A549 (cell line): ENCODE measurements around the gene MROH9. TPM values are rescaled to one million over a fixed set of nuclear protein-coding genes. Genes with fewer than 3 reads are reported as not detected.

Experiments used
- ATAC-seq, 2 experiments: fragments of 200-7000 bp in 1 of 2; fragments of >200 bp in 1 of 2; cut with Nextera tagmentation in 1 of 2; cut with Tn5 transposase in 1 of 2; 3 replicates each; pipeline versions ENCODE4 v1.8.0 to v1.9.1; 2018 to 2020; ENCODE audit warnings: mild to moderate bottlenecking in 1 of 2, moderate library complexity in 1 of 2
- CTCF ChIA-PET: fragments of 300-600 bp; sonication (Branson Sonifier 250); formaldehyde crosslinking; extraction: SDS; loops from one replicate; lab custom pipeline; 2021; ENCODE audit warnings: antibody characterized with exemption, inconsistent platforms; lab: Yijun Ruan, JAX
- POLR2A ChIA-PET: fragments of 350-600 bp; formaldehyde crosslinking; extraction: SDS; loops from one replicate; lab custom pipeline; 2021; ENCODE audit warnings: antibody characterized with exemption, inconsistent platforms; lab: Yijun Ruan, JAX
- DNase-seq, 2 experiments: peaks; one replicate each; pipeline versions ENCODE4 v3.0.0 to v3.0.0-alpha.2; 2011 to 2016; ENCODE audit warnings: low read depth in 1 of 2, low spot score in 1 of 2
- FAIRE-seq: peaks from 2 replicates; lab custom pipeline; 2011; peaks lifted over from hg19 to GRCh38; lab: Jason Lieb, UNC
- H3K27ac ChIP-seq, 2 experiments: fragments of >200 bp; sonication (Bioruptor Twin); formaldehyde crosslinking; 3 replicates each; pipeline ENCODE4 v1.5.1; 2016 to 2017
- H3K4me1 ChIP-seq: fragments of >200 bp; sonication (Bioruptor Twin); formaldehyde crosslinking; 3 replicates; pipeline ENCODE4 v1.6.1; 2016
- H3K4me2 ChIP-seq: fragments of >200 bp; sonication (Bioruptor Twin); formaldehyde crosslinking; 3 replicates; pipeline ENCODE4 v1.6.1; 2016
- H3K4me3 ChIP-seq: fragments of >200 bp; sonication (Bioruptor Twin); formaldehyde crosslinking; 3 replicates; pipeline ENCODE4 v1.5.1; 2016
- H3K9me3 ChIP-seq: fragments of >200 bp; sonication (Bioruptor Twin); formaldehyde crosslinking; 3 replicates; pipeline ENCODE4 v1.6.1; 2016
- CBX2 ChIP-seq: fragments of 200-600 bp; sonication (generic); IDR thresholded peaks from 2 replicates; pipeline ENCODE4 v1.6.1; 2016; ENCODE audit warnings: low read depth, mild to moderate bottlenecking, borderline replicate concordance
- CEBPB ChIP-seq, 2 experiments: fragments of >200 bp in 1 of 2; sonication (Bioruptor Twin) in 1 of 2; formaldehyde crosslinking in 1 of 2; IDR thresholded peaks; 2 replicates each; pipeline ENCODE4 v1.6.1; 2012 to 2016
- CHD2 ChIP-seq: fragments of 150-350 bp; IDR thresholded peaks from 2 replicates; pipeline ENCODE4 v1.6.1; 2014; ENCODE audit warnings: low read length; ENCODE audit not compliant: partially characterized antibody
- EP300 ChIP-seq, 2 experiments: fragments of >200 bp; sonication (Bioruptor Twin); formaldehyde crosslinking; IDR thresholded peaks; 2 replicates in 1 of 2; 3 replicates in 1 of 2; pipeline ENCODE4 v1.6.1; 2016 to 2017
- ESRRA ChIP-seq: fragments of 150-350 bp; IDR thresholded peaks from 2 replicates; pipeline ENCODE4 v1.6.1; 2014; ENCODE audit warnings: mild to moderate bottlenecking, low read length, borderline replicate concordance
- FOSB ChIP-seq: fragments of 250-450 bp; sonication (Bioruptor Pico); IDR thresholded peaks from 2 replicates; pipeline ENCODE4 v1.5.0; 2020; ENCODE audit warnings: mild to moderate bottlenecking, moderate library complexity
- FOSL2 ChIP-seq, 2 experiments: fragments of 450-650 bp in 1 of 2; fragments of >200 bp in 1 of 2; sonication (Bioruptor Twin) in 1 of 2; formaldehyde crosslinking; IDR thresholded peaks; 2 replicates each; pipeline versions ENCODE4 v1.5.0 to v1.6.1; 2016 to 2020; ENCODE audit warnings: mild to moderate bottlenecking in 1 of 2, moderate library complexity in 1 of 2
- GATA3 ChIP-seq: IDR thresholded peaks from 2 replicates; pipeline ENCODE4 v1.6.1; 2012; ENCODE audit warnings: borderline replicate concordance
- HEYL ChIP-seq: fragments of 250-450 bp; sonication (Bioruptor Pico); IDR thresholded peaks from 2 replicates; pipeline ENCODE4 v1.8.0; 2021; ENCODE audit warnings: mild to moderate bottlenecking, moderate library complexity
- HOXB13 ChIP-seq: fragments of 250-450 bp; sonication (Bioruptor Pico); IDR thresholded peaks from 2 replicates; pipeline ENCODE4 v1.5.0; 2020; ENCODE audit warnings: low read depth, mild to moderate bottlenecking, moderate library complexity
- HOXB5 ChIP-seq: fragments of 250-450 bp; sonication (Bioruptor Pico); IDR thresholded peaks from 2 replicates; pipeline ENCODE4 v1.5.0; 2020; ENCODE audit warnings: mild to moderate bottlenecking, moderate library complexity
- JUN ChIP-seq, 2 experiments: fragments of >200 bp; sonication (Bioruptor Twin); formaldehyde crosslinking; IDR thresholded peaks; 2 replicates in 1 of 2; 3 replicates in 1 of 2; pipeline ENCODE4 v1.6.1; 2016 to 2017
- KDM1A ChIP-seq: fragments of 200-600 bp; sonication (generic); IDR thresholded peaks from 2 replicates; pipeline ENCODE4 v1.6.1; 2016; ENCODE audit warnings: low read depth, mild to moderate bottlenecking
- KDM5A ChIP-seq: fragments of 200-600 bp; sonication (generic); IDR thresholded peaks from 2 replicates; pipeline ENCODE4 v1.6.1; 2016; ENCODE audit warnings: antibody characterized with exemption, mild to moderate bottlenecking
- MAFK ChIP-seq: fragments of 450-650 bp; IDR thresholded peaks from 2 replicates; pipeline ENCODE4 v1.6.1; 2014; ENCODE audit not compliant: partially characterized antibody
- MYC ChIP-seq: IDR thresholded peaks from 2 replicates; pipeline ENCODE4 v1.6.1; 2012; ENCODE audit warnings: mild to moderate bottlenecking, inconsistent platforms, low read length, improper control_type of control experiment, borderline replicate concordance
- NFE2L2 ChIP-seq: fragments of 150-350 bp; conservative IDR thresholded peaks from 2 replicates; pipeline ENCODE4 v1.6.1; 2014; ENCODE audit warnings: low read length
- NPAS2 ChIP-seq: fragments of 250-450 bp; sonication (Bioruptor Pico); IDR thresholded peaks from 2 replicates; pipeline ENCODE4 v1.8.0; 2022; ENCODE audit warnings: mild to moderate bottlenecking, moderate library complexity, borderline replicate concordance
- NR3C1 ChIP-seq: fragments of >200 bp; sonication (Bioruptor Twin); formaldehyde crosslinking; IDR thresholded peaks from 3 replicates; pipeline ENCODE4 v1.6.1; 2017
- PHF8 ChIP-seq: fragments of 200-600 bp; sonication (generic); IDR thresholded peaks from 2 replicates; pipeline ENCODE4 v1.6.1; 2016; ENCODE audit warnings: low read depth, mild to moderate bottlenecking, antibody characterized with exemption, moderate library complexity, borderline replicate concordance
- POLR2A ChIP-seq: IDR thresholded peaks from 2 replicates; pipeline ENCODE4 v1.6.1; 2012; ENCODE audit warnings: mild to moderate bottlenecking, low read length
- SMC3 ChIP-seq: fragments of >200 bp; sonication (Bioruptor Twin); formaldehyde crosslinking; IDR thresholded peaks from 3 replicates; pipeline ENCODE4 v1.6.1; 2018; ENCODE audit warnings: inconsistent platforms
- TFCP2L1 ChIP-seq: fragments of 250-450 bp; sonication (Bioruptor Pico); IDR thresholded peaks from 2 replicates; pipeline ENCODE4 v1.5.0; 2021; ENCODE audit warnings: mild to moderate bottlenecking
- ZC3H11A ChIP-seq: fragments of 450-650 bp; IDR thresholded peaks from 2 replicates; pipeline ENCODE4 v1.6.1; 2014; ENCODE audit warnings: antibody characterized with exemption, mild to moderate bottlenecking
- ZNF302 ChIP-seq: fragments of 250-450 bp; sonication (Bioruptor Pico); IDR thresholded peaks from 2 replicates; pipeline ENCODE4 v1.9.0; 2021; ENCODE audit warnings: inconsistent platforms, mild to moderate bottlenecking, moderate library complexity
- WGBS: methylation state at CpG from one replicate; pipeline ENCODE4 v1.1.6; 2017; ENCODE audit errors: missing lambda C conversion rate; 5-methylcytosine and 5-hydroxymethylcytosine counted together
- polyA plus RNA-seq, 4 experiments: library from polyadenylated mRNA; depleted of rRNA in 3 of 4; stranded (reverse); fragments of >200 nt; fragmentation: RNase III in 1 of 4; extraction: RNeasy Plus Mini Kit Qiagen cat#74134 plus additional on column Dnase treatment in 1 of 4; gene quantifications; 2 replicates in 3 of 4; 3 replicates in 1 of 4; pipeline ENCODE4 v1.2.3, GENCODE V29; 2011 to 2017
- TF ChIP-seq, protein P1 (sequence below): fragments of 450-650 bp; IDR thresholded peaks from 2 replicates; pipeline ENCODE4 v1.6.1; 2014; ENCODE audit warnings: antibody characterized with exemption
- TF ChIP-seq, protein P2 (sequence below): fragments of 250-450 bp; sonication (Bioruptor Pico); IDR thresholded peaks from 2 replicates; pipeline ENCODE4 v1.5.0; 2020; ENCODE audit warnings: low read depth, mild to moderate bottlenecking, moderate library complexity
- TF ChIP-seq, protein P3 (sequence below): fragments of 150-350 bp; IDR thresholded peaks from 2 replicates; pipeline ENCODE4 v1.6.1; 2014; ENCODE audit warnings: low read depth, mild to moderate bottlenecking, low read length
- TF ChIP-seq, protein P4 (sequence below): fragments of 250-450 bp; sonication (Bioruptor Pico); IDR thresholded peaks from 2 replicates; pipeline ENCODE4 v1.5.0; 2021; ENCODE audit warnings: mild to moderate bottlenecking, moderate library complexity, borderline replicate concordance
- TF ChIP-seq, protein P5 (sequence below): IDR thresholded peaks from 2 replicates; pipeline ENCODE4 v1.6.1; 2012; ENCODE audit warnings: low read depth, borderline replicate concordance

The MROH9 gene
- polyA plus RNA-seq, 2 of the 4 experiments (the other 2 are of a cell fraction) = not detected

DNA sequence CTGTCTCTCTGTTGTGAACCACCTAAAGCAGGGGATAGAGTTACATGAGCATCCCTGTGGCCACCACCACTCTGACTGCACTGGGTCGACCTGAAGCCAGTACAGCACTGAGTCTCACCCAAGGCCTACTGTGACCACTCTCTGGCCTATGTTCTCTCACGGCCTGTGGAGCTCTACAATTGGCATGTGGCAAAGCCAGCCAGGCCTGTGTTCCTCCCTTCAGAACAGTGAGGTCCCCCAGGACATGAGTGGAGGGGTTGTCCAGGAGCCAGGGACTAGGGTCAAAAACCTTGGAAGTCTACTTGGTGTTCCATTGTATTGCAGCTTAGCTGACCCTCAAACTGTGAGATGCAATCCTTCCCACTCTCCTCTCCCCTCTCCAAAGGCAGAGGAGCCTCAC lies 112.7 kb downstream of the MROH9 start:
- Histone ChIP-seq H3K9me3 (no peaks in the 10 kb centered on the region; the same call in 2 of the 3 replicates), H3K4me2 (no peak overlapping the region)
- ATAC-seq = no peak
- TF ChIP-seq NPAS2 (CRISPR knock-in tag) (no peak), POLR2A (no peak), TFCP2L1 (CRISPR knock-in tag) (no peak), HEYL (no peak), HOXB13 (CRISPR knock-in tag) (no peak), ESRRA (no peak), EP300 (IDR thresholded peaks at IDR 0.05) (no peak), HOXB5 (CRISPR knock-in tag) (no peak), NR3C1 (no peak), ZC3H11A (no peak), JUN (IDR thresholded peaks at IDR 0.05) (no peak), MYC (no peak)
- TF ChIP-seq, protein P1, sequence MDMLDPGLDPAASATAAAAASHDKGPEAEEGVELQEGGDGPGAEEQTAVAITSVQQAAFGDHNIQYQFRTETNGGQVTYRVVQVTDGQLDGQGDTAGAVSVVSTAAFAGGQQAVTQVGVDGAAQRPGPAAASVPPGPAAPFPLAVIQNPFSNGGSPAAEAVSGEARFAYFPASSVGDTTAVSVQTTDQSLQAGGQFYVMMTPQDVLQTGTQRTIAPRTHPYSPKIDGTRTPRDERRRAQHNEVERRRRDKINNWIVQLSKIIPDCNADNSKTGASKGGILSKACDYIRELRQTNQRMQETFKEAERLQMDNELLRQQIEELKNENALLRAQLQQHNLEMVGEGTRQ = no peak
- TF ChIP-seq, all 56 proteins: peak for 0
- CTCF ChIA-PET = no interaction called here
- H3K27ac ChIP-seq = no peak overlapping the region
- H3K4me1 ChIP-seq = no peaks in the 10 kb centered on the region
- POLR2A ChIA-PET = no interaction called here
- WGBS = 0% methylated on average over 2 of the region's 2 CpGs
- no peak overlapping the region for H3K4me3 ChIP-seq
- FAIRE-seq = no peak
- DNase-seq = no peak

DNA sequence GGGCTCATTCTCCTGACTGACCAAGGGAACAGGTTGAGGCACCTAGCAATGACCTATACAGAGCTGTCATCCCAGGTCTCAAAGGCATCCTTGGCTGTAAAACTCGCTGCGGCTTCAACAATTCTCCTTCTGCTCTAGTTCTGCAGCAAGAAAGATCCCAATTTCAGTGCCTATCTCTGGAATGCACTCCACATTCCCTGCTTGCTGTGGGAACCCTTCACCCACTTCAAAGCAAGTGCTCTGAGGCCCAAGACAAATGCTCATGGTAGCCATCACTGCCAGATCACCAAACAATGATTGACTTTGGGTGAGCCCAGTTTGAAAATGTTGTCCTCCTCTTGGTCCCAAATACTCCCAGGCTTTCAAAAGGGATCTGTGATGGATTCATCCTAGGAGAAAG lies 117.6 kb downstream of the MROH9 start:
- FAIRE-seq = no peak
- TF ChIP-seq GATA3 (no peak), CEBPB (IDR thresholded peaks at IDR 0.05) (no peak), KDM1A (no peak), PHF8 (no peak), KDM5A (no peak), FOSB (no peak), CHD2 (no peak), NPAS2 (CRISPR knock-in tag) (no peak), NFE2L2 (no peak), SMC3 (no peak), EP300 (IDR thresholded peaks at IDR 0.05) (no peak), CBX2 (no peak), MAFK (no peak), FOSL2 (IDR thresholded peaks at IDR 0.05) (no peak), FOSL2 (CRISPR knock-in tag; IDR thresholded peaks at IDR 0.05) (no peak)
- TF ChIP-seq, protein P2, sequence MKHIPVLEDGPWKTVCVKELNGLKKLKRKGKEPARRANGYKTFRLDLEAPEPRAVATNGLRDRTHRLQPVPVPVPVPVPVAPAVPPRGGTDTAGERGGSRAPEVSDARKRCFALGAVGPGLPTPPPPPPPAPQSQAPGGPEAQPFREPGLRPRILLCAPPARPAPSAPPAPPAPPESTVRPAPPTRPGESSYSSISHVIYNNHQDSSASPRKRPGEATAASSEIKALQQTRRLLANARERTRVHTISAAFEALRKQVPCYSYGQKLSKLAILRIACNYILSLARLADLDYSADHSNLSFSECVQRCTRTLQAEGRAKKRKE (CRISPR knock-in tag) = no peak
- H3K9me3 ChIP-seq = no peaks in the 10 kb centered on the region; the same call in 2 of the 3 replicates
- ChIA-PET POLR2A (no interaction called here), CTCF (no interaction called here)
- H3K27ac ChIP-seq = no peak overlapping the region
- no peak for DNase-seq
- H3K4me1 ChIP-seq = no peaks in the 10 kb centered on the region
- ATAC-seq = no peak
- H3K4me2 ChIP-seq = no peak overlapping the region
- WGBS = 22% methylated on average over 2 of the region's 2 CpGs
- no peak overlapping the region for H3K4me3 ChIP-seq

DNA sequence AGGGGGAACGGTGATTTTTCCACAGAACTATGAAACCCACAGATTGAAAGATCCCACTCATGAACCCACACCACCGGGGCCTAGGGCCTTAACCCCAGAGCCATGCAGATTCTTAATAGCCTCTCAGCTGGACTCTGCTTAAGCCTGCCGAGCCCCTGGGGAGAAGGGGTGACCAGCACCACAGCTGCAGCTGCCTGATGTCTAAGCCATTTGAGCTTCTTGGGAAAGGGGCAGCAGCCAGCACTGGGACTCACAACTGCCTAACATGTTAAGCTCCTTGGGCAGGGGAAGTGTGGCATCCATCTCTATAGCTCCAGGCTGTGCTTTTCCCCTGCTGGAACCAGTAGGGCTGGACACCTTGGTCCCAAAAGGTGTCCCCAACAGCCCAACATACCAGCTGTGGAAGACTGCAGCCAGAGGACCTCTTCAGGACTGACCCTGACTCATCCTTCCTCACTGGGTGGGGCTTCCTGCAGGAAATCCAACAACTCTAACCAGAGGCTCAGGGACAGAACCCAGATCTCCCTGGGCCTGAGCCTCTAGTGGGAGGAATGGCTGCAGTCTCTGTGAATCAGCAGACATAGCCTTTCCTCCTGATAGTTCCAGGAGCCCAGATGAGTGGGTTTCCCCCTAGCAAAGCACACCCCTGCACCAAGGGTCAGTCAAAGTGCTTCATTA lies 120.8 kb downstream of the MROH9 start:
- no peaks in the 10 kb centered on the region for H3K4me1 ChIP-seq
- no peaks in the 10 kb centered on the region for H3K9me3 ChIP-seq
- ChIA-PET CTCF (interaction anchor here (1.2 kb wide), 1 partner anchor 8 kb away, joined by 3 read pairs; no protein-coding TSS in a partner anchor), POLR2A (no interaction called here)
- 7% methylated on average over 3 of the region's 3 CpGs for WGBS
- FAIRE-seq (no peak), DNase-seq (no peak), ATAC-seq (no peak)
- no peak overlapping the region for H3K4me3 ChIP-seq
- no peak overlapping the region for H3K4me2 ChIP-seq
- H3K27ac ChIP-seq = no peak overlapping the region
- TF ChIP-seq TFCP2L1 (CRISPR knock-in tag) (no peak), FOSB (no peak), ZNF302 (no peak)
- TF ChIP-seq, protein P3, sequence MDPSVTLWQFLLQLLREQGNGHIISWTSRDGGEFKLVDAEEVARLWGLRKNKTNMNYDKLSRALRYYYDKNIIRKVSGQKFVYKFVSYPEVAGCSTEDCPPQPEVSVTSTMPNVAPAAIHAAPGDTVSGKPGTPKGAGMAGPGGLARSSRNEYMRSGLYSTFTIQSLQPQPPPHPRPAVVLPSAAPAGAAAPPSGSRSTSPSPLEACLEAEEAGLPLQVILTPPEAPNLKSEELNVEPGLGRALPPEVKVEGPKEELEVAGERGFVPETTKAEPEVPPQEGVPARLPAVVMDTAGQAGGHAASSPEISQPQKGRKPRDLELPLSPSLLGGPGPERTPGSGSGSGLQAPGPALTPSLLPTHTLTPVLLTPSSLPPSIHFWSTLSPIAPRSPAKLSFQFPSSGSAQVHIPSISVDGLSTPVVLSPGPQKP = no peak
- TF ChIP-seq, protein P4, sequence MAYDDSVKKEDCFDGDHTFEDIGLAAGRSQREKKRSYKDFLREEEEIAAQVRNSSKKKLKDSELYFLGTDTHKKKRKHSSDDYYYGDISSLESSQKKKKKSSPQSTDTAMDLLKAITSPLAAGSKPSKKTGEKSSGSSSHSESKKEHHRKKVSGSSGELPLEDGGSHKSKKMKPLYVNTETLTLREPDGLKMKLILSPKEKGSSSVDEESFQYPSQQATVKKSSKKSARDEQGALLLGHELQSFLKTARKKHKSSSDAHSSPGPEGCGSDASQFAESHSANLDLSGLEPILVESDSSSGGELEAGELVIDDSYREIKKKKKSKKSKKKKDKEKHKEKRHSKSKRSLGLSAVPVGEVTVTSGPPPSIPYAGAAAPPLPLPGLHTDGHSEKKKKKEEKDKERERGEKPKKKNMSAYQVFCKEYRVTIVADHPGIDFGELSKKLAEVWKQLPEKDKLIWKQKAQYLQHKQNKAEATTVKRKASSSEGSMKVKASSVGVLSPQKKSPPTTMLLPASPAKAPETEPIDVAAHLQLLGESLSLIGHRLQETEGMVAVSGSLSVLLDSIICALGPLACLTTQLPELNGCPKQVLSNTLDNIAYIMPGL (CRISPR knock-in tag) = no peak
- TF ChIP-seq, protein P1 = no peak
- TF ChIP-seq, protein P5, sequence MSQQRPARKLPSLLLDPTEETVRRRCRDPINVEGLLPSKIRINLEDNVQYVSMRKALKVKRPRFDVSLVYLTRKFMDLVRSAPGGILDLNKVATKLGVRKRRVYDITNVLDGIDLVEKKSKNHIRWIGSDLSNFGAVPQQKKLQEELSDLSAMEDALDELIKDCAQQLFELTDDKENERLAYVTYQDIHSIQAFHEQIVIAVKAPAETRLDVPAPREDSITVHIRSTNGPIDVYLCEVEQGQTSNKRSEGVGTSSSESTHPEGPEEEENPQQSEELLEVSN = no peak
